ENCODE measurements around the gene TSPOAP1.
"Not testable (repeated sequence)": the region's sequence is repeated elsewhere in the genome, so short reads cannot be mapped to it uniquely, and the experiment has no call there.

Gene TSPOAP1

DNA sequence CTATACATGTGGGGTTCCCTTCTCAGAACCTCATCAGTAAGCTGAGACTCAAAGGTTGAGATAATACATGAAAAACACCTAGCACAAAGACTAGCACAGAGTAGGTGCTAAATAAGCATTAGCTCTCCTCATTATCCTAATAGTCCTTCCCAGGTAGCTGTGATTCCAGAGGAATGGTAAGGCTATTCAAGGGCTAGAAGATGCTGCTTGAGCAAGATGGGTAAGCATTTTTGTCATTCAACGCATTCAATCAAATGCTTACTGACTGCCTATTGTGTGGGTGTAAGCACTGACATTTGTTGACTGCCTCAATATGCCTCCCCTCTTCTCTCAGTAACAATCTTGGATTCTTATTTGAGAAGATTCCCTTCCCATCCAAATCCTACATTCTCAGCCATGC lies 19.4 kb upstream of the TSPOAP1 start:
- no peak for DNase-seq (ENCODE audit: low read depth, low spot score)
- TF ChIP-seq, protein P1, sequence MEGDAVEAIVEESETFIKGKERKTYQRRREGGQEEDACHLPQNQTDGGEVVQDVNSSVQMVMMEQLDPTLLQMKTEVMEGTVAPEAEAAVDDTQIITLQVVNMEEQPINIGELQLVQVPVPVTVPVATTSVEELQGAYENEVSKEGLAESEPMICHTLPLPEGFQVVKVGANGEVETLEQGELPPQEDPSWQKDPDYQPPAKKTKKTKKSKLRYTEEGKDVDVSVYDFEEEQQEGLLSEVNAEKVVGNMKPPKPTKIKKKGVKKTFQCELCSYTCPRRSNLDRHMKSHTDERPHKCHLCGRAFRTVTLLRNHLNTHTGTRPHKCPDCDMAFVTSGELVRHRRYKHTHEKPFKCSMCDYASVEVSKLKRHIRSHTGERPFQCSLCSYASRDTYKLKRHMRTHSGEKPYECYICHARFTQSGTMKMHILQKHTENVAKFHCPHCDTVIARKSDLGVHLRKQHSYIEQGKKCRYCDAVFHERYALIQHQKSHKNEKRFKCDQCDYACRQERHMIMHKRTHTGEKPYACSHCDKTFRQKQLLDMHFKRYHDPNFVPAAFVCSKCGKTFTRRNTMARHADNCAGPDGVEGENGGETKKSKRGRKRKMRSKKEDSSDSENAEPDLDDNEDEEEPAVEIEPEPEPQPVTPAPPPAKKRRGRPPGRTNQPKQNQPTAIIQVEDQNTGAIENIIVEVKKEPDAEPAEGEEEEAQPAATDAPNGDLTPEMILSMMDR (IDR thresholded peaks at IDR 0.05; ENCODE audit: low read depth, low read length) = no peak
- no peak overlapping the region for H3K4me3 ChIP-seq (ENCODE audit: low read depth, low read length)
- in situ Hi-C loops (cut with HindIII; ENCODE audit: low sequenced_read_pairs) = no loop called here

DNA sequence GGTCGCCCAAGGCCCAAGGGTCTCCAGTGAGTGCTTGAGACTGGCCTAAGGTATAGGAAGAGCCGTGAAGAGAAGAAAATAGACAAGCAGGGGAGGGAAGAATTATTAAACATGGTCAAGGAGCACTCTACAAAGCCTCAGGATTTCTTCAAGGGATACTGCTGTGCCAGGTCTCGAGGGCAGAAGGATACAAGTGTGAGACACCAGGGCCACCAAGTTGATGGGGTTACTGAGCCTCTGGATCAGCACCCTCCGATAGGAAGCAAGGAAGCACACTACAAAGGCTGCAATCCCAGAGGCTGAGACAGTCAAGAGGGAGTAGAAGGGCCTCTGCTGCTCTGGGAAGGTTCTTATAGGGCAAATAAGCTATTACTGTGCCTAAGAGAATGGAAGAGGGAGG lies 16.9 kb upstream of the TSPOAP1 start:
- in situ Hi-C loops (cut with HindIII; ENCODE audit: low sequenced_read_pairs) = no loop called here
- no peak for DNase-seq (ENCODE audit: low read depth, low spot score)
- TF ChIP-seq, protein P1 (IDR thresholded peaks at IDR 0.05; ENCODE audit: low read depth, low read length) = no peak
- H3K4me3 ChIP-seq (ENCODE audit: low read depth, low read length) = no peak overlapping the region

DNA sequence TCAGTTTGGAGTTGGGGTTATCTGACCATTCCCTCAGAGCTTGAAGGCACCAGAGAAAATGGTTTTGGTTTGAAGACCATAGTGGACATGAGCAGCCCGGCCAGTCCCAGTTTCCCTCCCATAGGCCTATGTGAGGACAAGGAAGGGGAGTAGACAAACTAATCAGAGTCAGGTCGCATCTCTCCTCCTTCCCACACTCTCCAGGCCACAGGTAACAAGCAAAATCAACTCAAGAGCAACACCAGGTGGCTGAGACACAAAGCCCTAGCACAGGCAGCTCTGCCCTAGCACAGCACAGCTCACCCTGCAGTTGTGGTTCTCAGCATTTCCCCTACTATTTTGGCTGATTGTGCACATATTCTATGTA lies 16.2 kb upstream of the TSPOAP1 start:
- no peak for DNase-seq (ENCODE audit: low read depth, low spot score)
- H3K4me3 ChIP-seq (ENCODE audit: low read depth, low read length) = no peak overlapping the region
- in situ Hi-C loops (cut with HindIII; ENCODE audit: low sequenced_read_pairs) = no loop called here
- TF ChIP-seq, protein P1 (IDR thresholded peaks at IDR 0.05; ENCODE audit: low read depth, low read length) = no peak

DNA sequence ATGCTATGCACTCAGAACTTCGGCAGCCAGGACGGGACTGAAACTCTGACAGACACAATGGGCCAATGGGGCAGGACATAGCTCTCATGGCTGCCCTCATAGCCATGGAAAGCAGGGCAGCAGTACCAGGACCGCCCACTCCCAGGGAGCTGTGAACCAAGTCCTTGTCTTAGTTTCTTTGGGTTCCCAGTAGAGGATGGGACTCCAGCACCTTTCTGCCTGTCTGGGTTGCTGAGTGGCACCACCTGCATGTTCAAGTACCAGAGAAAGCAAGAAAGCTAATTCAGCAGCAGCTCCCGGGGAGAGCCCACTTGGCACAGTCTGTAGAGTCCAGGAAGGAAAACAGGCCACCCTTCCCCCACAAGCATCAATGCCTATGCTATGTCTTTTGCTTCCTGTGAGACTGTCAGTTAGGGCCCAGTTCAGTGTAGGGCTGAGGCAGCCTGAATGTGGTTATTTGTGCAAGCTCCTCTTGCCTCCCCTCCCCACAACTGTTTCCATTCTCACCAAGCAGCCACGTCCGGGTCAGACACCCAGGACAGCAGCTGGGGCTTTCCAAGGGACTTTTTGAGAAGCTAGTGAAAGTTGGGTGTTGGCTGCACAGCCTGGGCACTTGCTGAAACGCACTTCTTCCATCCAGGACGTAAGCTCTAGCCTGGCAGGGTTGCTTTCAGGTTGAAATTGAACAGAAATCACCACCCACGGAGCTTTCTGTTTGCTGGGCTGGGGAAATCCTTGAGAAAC lies 15.6 kb upstream of the TSPOAP1 start:
- in situ Hi-C loops (cut with HindIII; ENCODE audit: low sequenced_read_pairs) = no loop called here
- TF ChIP-seq, protein P1 (IDR thresholded peaks at IDR 0.05; ENCODE audit: low read depth, low read length) = no peak
- no peak for DNase-seq (ENCODE audit: low read depth, low spot score)

DNA sequence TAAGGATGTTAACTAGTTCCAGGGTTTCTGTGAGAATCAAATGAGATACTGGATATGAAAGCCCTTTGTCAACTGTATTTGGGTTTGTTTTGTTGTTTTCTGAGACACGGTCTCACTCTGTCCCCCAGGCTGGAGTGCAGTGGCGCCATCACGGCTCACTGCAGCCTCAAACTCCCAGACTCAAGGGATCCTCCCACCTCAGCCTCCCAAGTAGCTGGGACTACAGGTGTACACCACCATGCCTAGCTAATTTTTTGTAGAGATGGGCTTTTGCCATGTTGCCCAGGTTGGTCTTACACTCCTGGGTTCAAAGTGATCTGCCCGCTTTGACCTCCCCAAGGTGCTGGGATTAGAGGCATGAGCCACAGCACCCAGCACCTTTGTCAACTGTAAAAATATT lies 14.5 kb upstream of the TSPOAP1 start:
- TF ChIP-seq, protein P1 (IDR thresholded peaks at IDR 0.05; ENCODE audit: low read depth, low read length) = no peak

More for the DNA sequence above, 15.6 kb upstream of the TSPOAP1 start:
- no peak overlapping the region for H3K4me3 ChIP-seq (ENCODE audit: low read depth, low read length)

DNA sequence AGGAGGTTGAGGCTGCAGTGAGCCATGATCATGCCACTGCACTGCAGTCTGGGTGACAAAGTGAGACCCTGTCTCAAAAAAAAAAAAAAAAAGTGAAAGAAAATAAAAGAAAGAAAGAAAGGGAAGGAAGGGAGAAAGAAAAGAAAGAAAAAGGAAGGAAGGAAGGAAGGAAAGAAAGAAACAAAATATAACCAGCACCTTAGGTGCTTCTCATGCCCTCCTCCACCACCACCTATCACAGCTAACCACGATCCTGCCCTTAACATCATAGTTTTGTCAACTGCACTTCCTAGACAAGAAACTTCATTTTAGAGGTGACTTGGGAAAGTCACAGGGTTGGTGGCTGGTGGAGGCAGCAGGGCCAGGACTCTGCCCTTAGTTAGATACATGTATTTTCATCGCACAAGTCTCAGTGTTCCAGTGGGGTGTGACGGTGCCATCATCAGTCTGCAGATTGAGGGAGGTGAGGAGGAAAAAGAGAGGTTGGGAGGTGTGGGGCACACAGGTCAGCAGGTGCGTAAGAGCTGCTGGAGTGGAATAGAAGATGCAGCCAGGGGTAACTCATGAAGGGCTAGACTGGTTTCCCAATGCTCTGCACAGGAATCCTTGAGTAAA lies 13.4 kb upstream of the TSPOAP1 start:
- DNase-seq (ENCODE audit: low read depth, low spot score) = no peak
- no peak overlapping the region for H3K4me3 ChIP-seq (ENCODE audit: low read depth, low read length)
- TF ChIP-seq, protein P1 (IDR thresholded peaks at IDR 0.05; ENCODE audit: low read depth, low read length) = no peak
- in situ Hi-C loops (cut with HindIII; ENCODE audit: low sequenced_read_pairs) = no loop called here

More for the DNA sequence above, 14.5 kb upstream of the TSPOAP1 start:
- no peak for DNase-seq (ENCODE audit: low read depth, low spot score)
- in situ Hi-C loops (cut with HindIII; ENCODE audit: low sequenced_read_pairs) = no loop called here
- no peak overlapping the region for H3K4me3 ChIP-seq (ENCODE audit: low read depth, low read length)

DNA sequence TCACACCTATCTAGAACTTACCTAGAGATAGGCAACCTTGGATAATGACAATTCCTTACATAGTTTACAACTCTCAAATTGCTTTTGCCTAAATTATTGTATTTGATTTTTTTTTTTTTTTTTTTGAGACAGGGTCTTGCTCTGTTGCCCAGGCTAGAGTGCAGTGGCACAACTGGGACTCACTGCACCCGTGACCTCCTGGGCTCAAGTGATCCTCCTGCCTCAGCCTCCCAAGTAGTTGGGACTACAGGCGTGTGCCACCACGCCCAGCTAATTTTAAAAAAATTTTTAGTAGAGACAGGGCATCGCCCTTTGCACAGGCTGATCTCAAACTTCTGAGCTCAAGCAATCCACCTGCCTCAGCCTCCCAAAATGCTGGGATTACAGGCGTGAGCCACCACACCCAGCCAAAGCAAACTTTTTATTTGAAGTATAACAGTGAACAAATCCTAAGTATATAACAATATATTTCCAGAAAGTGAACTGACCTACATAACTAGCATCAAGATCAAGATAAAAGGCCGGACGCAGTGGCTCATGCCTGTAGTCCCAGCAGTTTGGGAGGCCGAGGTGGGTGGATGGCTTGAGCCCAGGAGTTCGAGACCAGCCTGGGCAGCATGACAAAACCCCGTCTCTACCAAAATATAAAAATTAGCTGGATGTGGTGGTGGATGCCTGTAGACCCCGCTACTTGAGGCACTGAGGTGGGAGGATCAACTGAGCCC lies 12.7 kb upstream of the TSPOAP1 start:
- H3K4me3 ChIP-seq (ENCODE audit: low read depth, low read length); DNase-seq (ENCODE audit: low read depth, low spot score); in situ Hi-C loops (cut with HindIII; ENCODE audit: low sequenced_read_pairs): not testable (repeated sequence)

Measured in astrocyte of the spinal cord (primary cell).